Lung (tissue), 12 donors: Measurements from ENCODE around the gene ZDHHC19. TPM values are rescaled to one million over a fixed set of nuclear protein-coding genes. Genes with fewer than 3 reads are reported as not detected.

Experiments used
- ATAC-seq: fragments of 200-7000 bp; cut with Tn5 transposase; one replicate; pipeline ENCODE4 v1.9.1; 2020; ENCODE audit warnings: moderate number of reproducible peaks; ENCODE audit not compliant: insufficient read depth, low FRiP score
- DNase-seq, 3 donors: peaks; one replicate each; pipeline ENCODE4 v3.0.0-alpha.2; 2013 to 2017
- H3K27ac ChIP-seq, 2 donors: one replicate each; pipeline ENCODE4 v1.5.1; 2013; ENCODE audit warnings: mild to moderate bottlenecking in 2 of 2, moderate library complexity in 2 of 2, control low read depth in 1 of 2, inconsistent platforms in 1 of 2, low read depth in 1 of 2, low read length in 1 of 2
- H3K27me3 ChIP-seq, 3 donors: one replicate each; pipeline ENCODE4 v1.5.1; 2013; ENCODE audit warnings: low read length in 2 of 3; ENCODE audit not compliant: control insufficient read depth in 3 of 3, insufficient read depth in 3 of 3
- H3K36me3 ChIP-seq, 4 donors: one replicate each; pipeline ENCODE4 v1.5.1; 2013; ENCODE audit warnings: low read length in 4 of 4, mild to moderate bottlenecking in 1 of 4, moderate library complexity in 1 of 4; ENCODE audit not compliant: control insufficient read depth in 4 of 4, insufficient read depth in 4 of 4
- H3K4me1 ChIP-seq, 5 donors: one replicate each; pipeline ENCODE4 v1.5.1; 2013; ENCODE audit warnings: low read length in 5 of 5, mild to moderate bottlenecking in 2 of 5, moderate library complexity in 1 of 5; ENCODE audit not compliant: control insufficient read depth in 5 of 5, insufficient read depth in 5 of 5
- H3K4me3 ChIP-seq: one replicate; pipeline ENCODE4 v1.5.1; 2013; ENCODE audit warnings: mild to moderate bottlenecking, control low read depth, moderate library complexity
- H3K9ac ChIP-seq, 2 donors: one replicate each; pipeline ENCODE4 v1.5.1; 2013; ENCODE audit warnings: low read length in 2 of 2, control low read depth in 1 of 2; ENCODE audit not compliant: insufficient read depth in 1 of 2
- H3K9me3 ChIP-seq, 4 donors: one replicate each; pipeline ENCODE4 v1.5.1; 2013; ENCODE audit warnings: low read length in 3 of 4, mild to moderate bottlenecking in 1 of 4, moderate library complexity in 1 of 4; ENCODE audit not compliant: control insufficient read depth in 4 of 4, insufficient read depth in 3 of 4
- WGBS, 2 donors: extraction: QIAGEN DNeasy Blood & Tissue Kit; methylation state at CpG; one replicate each; pipeline ENCODE4 v1.1.7; 2013; 5-methylcytosine and 5-hydroxymethylcytosine counted together
- polyA plus RNA-seq, 2 donors: library from polyadenylated mRNA; stranded (reverse); fragments of 200-250 nt; gene quantifications; one replicate each; pipeline ENCODE4 v1.2.1, GENCODE V29; 2013
- total RNA-seq, 2 donors: library from RNA; depleted of rRNA in 1 of 2; stranded (reverse); fragments of >200 nt in 1 of 2; gene quantifications; one replicate each; pipeline ENCODE4 v1.2.1, GENCODE V29; 2014 to 2021
- TF ChIP-seq, protein P1 (sequence below): IDR thresholded peaks from 2 replicates; pipeline ENCODE4 v1.5.1; 2012; ENCODE audit warnings: mild to moderate bottlenecking; ENCODE audit errors: control extremely low read depth, extremely low read depth
- donor health status: control.
- donor health status: control.
- donor health status: Bipolar disorder and iron deficiency.
- donor health status: healthy.
- donor health status: DM: yes; HTN: yes; CAD: no.

Gene ZDHHC19
- total and polyA plus RNA-seq, 4 donors, result 1.1 to 18.9 (median 4.0) TPM

DNA sequence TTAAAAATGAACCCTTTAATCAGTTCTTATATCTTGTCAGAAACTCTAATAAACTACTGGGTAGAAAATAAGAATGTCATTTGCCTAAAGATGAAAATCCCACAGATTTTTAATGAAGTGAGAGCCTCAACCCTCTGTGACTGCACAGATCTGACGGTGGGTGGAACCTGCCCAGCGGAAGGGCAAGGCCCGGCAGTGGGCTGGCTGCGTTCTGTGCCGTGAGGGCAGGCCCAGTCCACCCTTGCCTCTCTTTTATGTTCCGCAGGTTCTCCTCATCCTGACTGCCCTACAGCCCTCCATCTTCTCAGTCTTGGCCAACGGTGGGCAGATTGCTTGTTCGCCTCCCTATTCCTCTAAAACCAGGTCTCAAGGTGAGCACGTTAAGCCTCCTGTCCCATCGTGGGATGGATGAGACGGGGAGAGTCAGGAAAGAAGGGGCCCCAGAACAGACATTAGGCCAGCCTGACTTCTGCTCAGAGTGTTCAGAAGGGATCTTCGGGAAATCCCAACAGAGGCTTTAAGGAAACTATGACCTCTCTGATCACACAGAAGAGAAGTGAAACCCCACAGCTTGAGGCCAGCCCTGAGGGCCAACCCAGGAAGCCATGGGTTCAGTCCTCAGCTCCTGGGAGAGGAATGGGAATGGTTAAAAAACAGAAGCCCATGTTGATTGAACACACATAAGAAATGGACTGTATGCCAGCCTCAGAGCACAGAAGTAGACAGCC lies 21.1 kb upstream of the ZDHHC19 start:
- H3K9me3 ChIP-seq, result no peaks in the 10 kb centered on the region
- H3K36me3 ChIP-seq, result peaks cover 0 to 6% (median 3%) of the 10 kb centered on the region in 4 donors
- H3K9ac ChIP-seq, result no peak overlapping the region
- no peak for DNase-seq
- H3K27me3 ChIP-seq, result no peaks in the 10 kb centered on the region
- TF ChIP-seq, protein P1, sequence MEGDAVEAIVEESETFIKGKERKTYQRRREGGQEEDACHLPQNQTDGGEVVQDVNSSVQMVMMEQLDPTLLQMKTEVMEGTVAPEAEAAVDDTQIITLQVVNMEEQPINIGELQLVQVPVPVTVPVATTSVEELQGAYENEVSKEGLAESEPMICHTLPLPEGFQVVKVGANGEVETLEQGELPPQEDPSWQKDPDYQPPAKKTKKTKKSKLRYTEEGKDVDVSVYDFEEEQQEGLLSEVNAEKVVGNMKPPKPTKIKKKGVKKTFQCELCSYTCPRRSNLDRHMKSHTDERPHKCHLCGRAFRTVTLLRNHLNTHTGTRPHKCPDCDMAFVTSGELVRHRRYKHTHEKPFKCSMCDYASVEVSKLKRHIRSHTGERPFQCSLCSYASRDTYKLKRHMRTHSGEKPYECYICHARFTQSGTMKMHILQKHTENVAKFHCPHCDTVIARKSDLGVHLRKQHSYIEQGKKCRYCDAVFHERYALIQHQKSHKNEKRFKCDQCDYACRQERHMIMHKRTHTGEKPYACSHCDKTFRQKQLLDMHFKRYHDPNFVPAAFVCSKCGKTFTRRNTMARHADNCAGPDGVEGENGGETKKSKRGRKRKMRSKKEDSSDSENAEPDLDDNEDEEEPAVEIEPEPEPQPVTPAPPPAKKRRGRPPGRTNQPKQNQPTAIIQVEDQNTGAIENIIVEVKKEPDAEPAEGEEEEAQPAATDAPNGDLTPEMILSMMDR, result no peak
- H3K27ac ChIP-seq, result no peak overlapping the region
- no peak overlapping the region for H3K4me3 ChIP-seq
- WGBS, 2 donors, result 92 to 94% methylated on average over 12 of the region's 12 CpGs
- H3K4me1 ChIP-seq, result no peaks in the 10 kb centered on the region
- peak; percentile 31 for ATAC-seq

- DNase-seq (peak in 1 of 3 donors; percentile 32), ATAC-seq (no peak)
- TF ChIP-seq, protein P1, result no peak
- H3K4me3 ChIP-seq, result no peak overlapping the region
- no peak overlapping the region for H3K27ac ChIP-seq
- no peaks in the 10 kb centered on the region for H3K36me3 ChIP-seq
- H3K27me3 ChIP-seq, result no peaks in the 10 kb centered on the region
- 55 to 72% methylated on average over 24 of the region's 24 CpGs for WGBS, 2 donors
- no peaks in the 10 kb centered on the region for H3K4me1 ChIP-seq
- H3K9ac ChIP-seq, result no peak overlapping the region
- no peaks in the 10 kb centered on the region for H3K9me3 ChIP-seq
These were observed 16.7 kb upstream of the ZDHHC19 start for GRCh38 chr3:196227629-196228493.

DNA sequence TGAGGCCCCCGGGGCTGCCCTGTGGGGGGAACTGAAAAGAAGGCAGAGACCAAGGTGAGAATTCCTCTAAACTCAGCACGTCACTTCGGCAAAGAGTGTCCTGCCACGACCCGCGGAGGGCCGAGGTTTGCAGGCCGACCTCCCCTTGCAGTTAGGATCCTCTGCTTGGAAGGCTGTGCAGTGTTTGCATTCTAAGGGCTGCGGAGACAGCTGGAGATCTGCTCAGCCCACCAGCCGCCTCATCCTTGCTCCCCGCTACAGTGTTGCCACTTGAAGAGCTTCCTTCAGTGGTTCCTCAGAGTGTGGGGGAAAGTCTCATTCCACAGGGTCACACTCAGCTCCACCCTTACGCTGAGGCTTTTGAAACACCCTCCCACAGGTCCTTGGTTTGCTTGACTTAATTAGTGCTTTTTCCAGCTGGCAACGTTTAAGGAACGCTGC lies 15.9 kb upstream of the ZDHHC19 start:
- Histone ChIP-seq H3K36me3 (no peaks in the 10 kb centered on the region), H3K4me3 (no peak overlapping the region), H3K4me1 (no peaks in the 10 kb centered on the region), H3K9me3 (no peaks in the 10 kb centered on the region), H3K9ac (no peak overlapping the region), H3K27ac (no peak overlapping the region), H3K27me3 (no peaks in the 10 kb centered on the region)
- ATAC-seq (no peak), DNase-seq (no peak)
- TF ChIP-seq, protein P1, result no peak
- 73 to 83% methylated on average over 14 of the region's 14 CpGs for WGBS, 2 donors
